Bronchial epithelial cell (primary cell): ENCODE measurements around the gene PDGFA. TPM values are rescaled to one million over a fixed set of nuclear protein-coding genes. Genes with fewer than 3 reads are reported as not detected.

Source experiments
- DNase-seq: peaks from one replicate; pipeline ENCODE4 v3.0.0-alpha.2; 2010; ENCODE audit warnings: low read depth
- FAIRE-seq: peaks from 2 replicates; lab custom pipeline; 2011; peaks lifted over from hg19 to GRCh38; lab: Jason Lieb, UNC
- H3K27me3 ChIP-seq: 2 replicates; pipeline ENCODE4 v1.5.1; 2011; ENCODE audit warnings: low read length; ENCODE audit not compliant: control insufficient read depth, insufficient read depth
- H3K36me3 ChIP-seq: 2 replicates; pipeline ENCODE4 v1.5.1; 2011; ENCODE audit warnings: low read length; ENCODE audit not compliant: control insufficient read depth, insufficient read depth
- H3K4me3 ChIP-seq: 2 replicates; pipeline ENCODE4 v1.5.1; 2011; ENCODE audit warnings: mild to moderate bottlenecking, low read depth, low read length, control low read depth
- CTCF ChIP-seq: IDR thresholded peaks from 2 replicates; pipeline ENCODE4 v1.5.1; 2011; ENCODE audit warnings: mild to moderate bottlenecking, moderate library complexity, low read length, control low read depth, inconsistent platforms; ENCODE audit not compliant: insufficient read depth, severe bottlenecking
- total RNA-seq: library from RNA; depleted of rRNA; stranded (reverse); fragments of >200 nt; gene quantifications from 2 replicates; pipeline ENCODE4 v1.2.1, GENCODE V29; 2014

Gene PDGFA
- total RNA-seq, 1 donor from 2014 or later, result 64.8 TPM

GRCh38 chr7:542131-542712, 22.6 kb upstream of the PDGFA start:
- Histone ChIP-seq H3K4me3 (no peak overlapping the region), H3K36me3 (no peaks in the 10 kb centered on the region), H3K27me3 (no peaks in the 10 kb centered on the region)
- no peak for TF ChIP-seq CTCF
- FAIRE-seq (no peak), DNase-seq (no peak)

GRCh38 chr7:541661-542060, 22.0 kb upstream of the PDGFA start:
- no peak for TF ChIP-seq CTCF
- no peak for DNase-seq
- Histone ChIP-seq H3K4me3 (no peak overlapping the region), H3K27me3 (no peaks in the 10 kb centered on the region), H3K36me3 (no peaks in the 10 kb centered on the region)
- peak; percentile 50 for FAIRE-seq

GRCh38 chr7:540997-541396, 21.4 kb upstream of the PDGFA start:
- DNase-seq, result no peak
- Histone ChIP-seq H3K27me3 (no peaks in the 10 kb centered on the region), H3K4me3 (no peak overlapping the region), H3K36me3 (no peaks in the 10 kb centered on the region)
- TF ChIP-seq CTCF, result no peak
- FAIRE-seq, result no peak

- Histone ChIP-seq H3K4me3 (no peak overlapping the region), H3K27me3 (no peaks in the 10 kb centered on the region), H3K36me3 (no peaks in the 10 kb centered on the region)
- peak; percentile 50 for FAIRE-seq
- DNase-seq, result no peak
- TF ChIP-seq CTCF, result no peak
Measured at GRCh38 chr7:540579-540978, 20.9 kb upstream of the PDGFA start.

GRCh38 chr7:539731-540411, 20.2 kb upstream of the PDGFA start:
- Histone ChIP-seq H3K4me3 (no peak overlapping the region), H3K36me3 (no peaks in the 10 kb centered on the region), H3K27me3 (no peaks in the 10 kb centered on the region)
- DNase-seq (peak; percentile 92), FAIRE-seq (no peak)
- TF ChIP-seq CTCF, result no peak
